Embryonic facial prominence (tissue), 1 donor: ENCODE measurements around the gene MRTFB.

Experiments
- DNase-seq: peaks from one replicate; pipeline ENCODE4 v3.0.0-alpha.2; 2016; ENCODE audit errors: extremely low spot score

The MRTFB gene

GRCh38 chr16:14131774-14132695 is 60.9 kb downstream of the MRTFB start:
- DNase-seq: no peak

- DNase-seq: no peak
Observed at GRCh38 chr16:14132696-14133048, 61.6 kb downstream of the MRTFB start.

- no peak for DNase-seq
Observed at GRCh38 chr16:14133907-14134306, 62.8 kb downstream of the MRTFB start.

- DNase-seq: no peak
Observed at GRCh38 chr16:14135704-14136103, 64.6 kb downstream of the MRTFB start.

- DNase-seq: no peak
Observed at GRCh38 chr16:14139872-14140271, 68.8 kb downstream of the MRTFB start.

GRCh38 chr16:14140923-14141322 is 69.8 kb downstream of the MRTFB start:
- no peak for DNase-seq

- no peak for DNase-seq
Observed at GRCh38 chr16:14146445-14146844, 75.3 kb downstream of the MRTFB start.

- DNase-seq: no peak
Observed at GRCh38 chr16:14148016-14148415, 76.9 kb downstream of the MRTFB start.

GRCh38 chr16:14148569-14148968 is 77.5 kb downstream of the MRTFB start:
- DNase-seq: no peak

GRCh38 chr16:14150796-14151195 is 79.7 kb downstream of the MRTFB start:
- no peak for DNase-seq

- DNase-seq: no peak
Observed at GRCh38 chr16:14151256-14152030, 80.3 kb downstream of the MRTFB start.

GRCh38 chr16:14155572-14156190 is 84.6 kb downstream of the MRTFB start:
- no peak for DNase-seq

GRCh38 chr16:14164916-14165662 is 94.0 kb downstream of the MRTFB start:
- no peak for DNase-seq

GRCh38 chr16:14168146-14168545 is 97.0 kb downstream of the MRTFB start:
- DNase-seq: no peak

GRCh38 chr16:14172200-14172809 is 101.2 kb downstream of the MRTFB start:
- DNase-seq: no peak

GRCh38 chr16:14175086-14175485 is 104.0 kb downstream of the MRTFB start:
- DNase-seq: no peak

- no peak for DNase-seq
Observed at GRCh38 chr16:14177704-14178103, 106.6 kb downstream of the MRTFB start.

GRCh38 chr16:14179116-14179515 is 108.0 kb downstream of the MRTFB start:
- no peak for DNase-seq

- DNase-seq: no peak
Observed at GRCh38 chr16:14180481-14180944, 109.4 kb downstream of the MRTFB start.

GRCh38 chr16:14181371-14182050 is 110.4 kb downstream of the MRTFB start:
- DNase-seq: no peak

- no peak for DNase-seq
Observed at GRCh38 chr16:14182999-14183398, 111.9 kb downstream of the MRTFB start.
